NCI-H2107 treated with DMSO at 0.1 percent for 48 hours (cell line): ENCODE results near the gene LRRK1.

Experiments used
- DNase-seq: peaks from one replicate; lab custom pipeline; 2025; ENCODE audit not compliant: unreplicated experiment; lab: John Stamatoyannopoulos, UW

The LRRK1 gene

DNA sequence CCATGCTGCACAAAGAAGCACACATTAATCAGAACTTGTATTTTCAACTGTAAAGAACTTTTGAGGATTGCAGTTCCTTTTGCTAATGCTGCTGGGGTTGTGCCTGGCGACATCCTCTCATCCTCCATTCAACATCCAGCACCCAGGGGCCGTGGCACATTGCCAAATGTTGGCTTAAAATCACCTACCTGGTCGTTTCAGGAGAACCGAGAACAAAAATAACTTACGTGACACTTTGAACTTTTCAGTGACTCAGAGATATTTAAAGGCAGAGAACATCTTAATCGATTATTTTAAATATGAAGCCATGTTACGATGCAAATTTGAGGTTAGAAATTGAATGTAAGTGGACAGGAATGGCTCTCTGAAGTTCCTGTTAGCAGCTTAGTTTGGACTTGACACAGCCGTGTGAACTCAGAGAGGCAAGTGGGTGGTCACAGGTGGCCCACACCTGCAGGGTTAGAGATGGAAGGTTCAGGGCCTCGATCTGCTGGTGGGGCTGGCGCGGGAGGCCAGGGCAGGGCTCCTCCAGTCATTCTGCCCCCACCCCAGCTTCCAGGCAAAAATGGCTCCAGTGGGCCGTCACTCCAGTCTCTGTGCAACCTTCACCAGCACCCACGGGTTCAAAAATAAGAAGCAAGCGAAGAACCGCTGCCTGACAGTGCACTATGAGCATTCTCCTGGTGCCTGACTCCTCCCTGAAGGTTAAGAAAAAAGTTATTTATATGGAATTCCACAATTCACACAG is 12.2 kb downstream of the LRRK1 start:
- no peak for DNase-seq

DNA sequence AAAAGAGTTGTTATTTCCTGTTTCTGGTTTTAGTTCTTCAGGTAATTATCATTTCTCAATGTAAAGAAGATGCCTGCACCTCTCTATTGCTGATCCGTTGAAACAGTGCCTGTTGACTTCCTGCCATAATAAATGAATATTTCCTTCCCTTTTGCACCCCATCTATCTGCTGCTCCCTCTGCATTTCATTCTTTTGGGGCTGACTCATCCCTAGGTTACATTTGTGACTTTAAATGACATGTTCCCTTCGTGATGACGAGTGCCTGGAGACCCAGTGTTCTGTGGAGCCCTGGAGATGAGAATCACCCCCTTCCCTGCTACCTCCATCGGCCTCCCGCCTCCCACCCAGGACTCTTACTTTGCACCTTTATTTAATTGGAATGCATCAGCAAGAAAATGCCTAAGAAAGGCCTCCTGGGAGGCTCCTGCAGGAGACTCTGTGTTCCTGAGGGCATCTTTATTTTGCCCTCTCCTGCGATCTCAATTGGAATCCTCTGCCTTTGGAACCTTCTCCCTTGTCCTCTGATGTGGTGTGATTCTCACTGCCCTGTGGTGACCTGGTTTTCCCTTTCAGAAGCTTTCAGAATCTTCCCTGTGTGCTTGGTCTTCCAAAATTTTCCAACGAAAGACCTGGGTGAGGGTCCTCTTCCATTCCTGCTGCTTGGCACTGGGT is 13.7 kb downstream of the LRRK1 start:
- DNase-seq = no peak

DNA sequence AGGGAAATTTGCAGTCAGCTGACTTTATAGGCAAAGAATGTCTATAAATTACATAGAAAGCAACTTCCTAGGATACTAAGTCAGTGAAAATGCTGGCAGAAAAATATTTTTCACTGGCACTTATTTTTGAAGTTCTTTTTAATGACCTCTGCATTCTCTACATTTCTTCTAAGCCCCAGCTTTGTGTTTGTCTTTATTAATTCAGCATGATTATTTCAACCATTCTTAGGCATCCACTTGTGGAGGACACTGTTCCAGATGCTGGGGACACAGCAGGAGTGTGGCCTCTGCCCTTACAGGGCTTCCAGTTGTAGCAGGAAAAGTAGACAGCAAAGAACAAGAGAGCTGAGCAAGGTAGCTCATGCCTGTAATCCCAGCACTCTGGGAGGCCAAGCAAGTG is 15.0 kb downstream of the LRRK1 start:
- DNase-seq = no peak

DNA sequence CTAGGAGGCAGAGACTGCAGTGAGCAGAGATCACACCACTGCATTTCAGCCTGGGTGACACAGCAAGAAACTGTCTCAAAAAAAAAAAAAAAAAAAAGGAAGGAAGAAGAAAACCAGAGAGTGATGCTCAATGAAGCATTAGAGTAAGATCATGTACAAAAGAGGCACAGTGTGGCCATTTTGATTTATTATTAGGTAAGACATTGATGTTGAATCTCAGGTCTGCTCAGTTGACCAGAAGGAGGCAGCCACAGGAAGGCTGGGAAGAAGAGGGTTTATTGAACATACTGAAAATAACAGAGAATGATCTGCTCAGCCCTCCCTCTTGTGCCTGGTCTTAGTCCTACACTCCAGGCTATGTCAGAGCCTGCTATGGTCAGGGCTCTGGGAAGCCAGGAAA is 15.6 kb downstream of the LRRK1 start:
- no peak for DNase-seq

DNA sequence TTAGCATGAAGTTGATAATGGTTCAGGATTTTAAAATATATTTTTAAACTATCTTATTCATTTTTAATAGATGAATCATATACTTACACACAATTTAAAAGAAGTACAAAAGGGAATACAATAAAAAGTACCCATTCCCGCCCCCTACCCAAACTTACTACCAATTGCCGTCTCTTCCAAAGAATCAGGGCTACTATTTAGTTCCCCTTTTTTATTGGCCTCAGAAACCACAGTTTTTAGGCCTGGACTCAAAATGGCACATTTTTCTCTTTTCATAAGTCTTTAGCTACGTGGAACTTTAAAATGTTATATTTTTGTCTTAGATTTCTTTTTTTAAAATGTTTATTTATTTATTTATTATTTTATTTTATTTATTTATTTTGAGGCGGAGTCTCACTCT is 18.0 kb downstream of the LRRK1 start:
- DNase-seq = no peak

DNA sequence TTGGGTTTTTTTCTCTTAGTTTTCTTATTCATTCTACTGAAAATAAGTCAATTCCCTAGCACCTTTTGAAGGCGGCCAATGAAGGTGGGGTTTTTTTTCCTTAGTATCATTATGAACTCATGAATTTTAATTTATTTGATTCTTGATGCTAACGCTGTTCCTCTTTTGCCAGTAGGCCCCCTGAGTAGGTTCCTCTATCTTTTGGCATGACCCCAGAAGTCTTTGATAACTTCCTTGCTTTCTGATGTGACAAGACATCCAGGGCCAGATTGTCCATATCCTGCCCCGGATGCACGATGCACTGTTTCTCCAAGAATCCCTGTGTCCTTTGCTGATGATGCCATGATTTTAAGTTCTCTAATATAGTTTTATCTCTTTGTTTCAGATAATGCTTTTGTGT is 20.6 kb downstream of the LRRK1 start:
- DNase-seq = no peak

DNA sequence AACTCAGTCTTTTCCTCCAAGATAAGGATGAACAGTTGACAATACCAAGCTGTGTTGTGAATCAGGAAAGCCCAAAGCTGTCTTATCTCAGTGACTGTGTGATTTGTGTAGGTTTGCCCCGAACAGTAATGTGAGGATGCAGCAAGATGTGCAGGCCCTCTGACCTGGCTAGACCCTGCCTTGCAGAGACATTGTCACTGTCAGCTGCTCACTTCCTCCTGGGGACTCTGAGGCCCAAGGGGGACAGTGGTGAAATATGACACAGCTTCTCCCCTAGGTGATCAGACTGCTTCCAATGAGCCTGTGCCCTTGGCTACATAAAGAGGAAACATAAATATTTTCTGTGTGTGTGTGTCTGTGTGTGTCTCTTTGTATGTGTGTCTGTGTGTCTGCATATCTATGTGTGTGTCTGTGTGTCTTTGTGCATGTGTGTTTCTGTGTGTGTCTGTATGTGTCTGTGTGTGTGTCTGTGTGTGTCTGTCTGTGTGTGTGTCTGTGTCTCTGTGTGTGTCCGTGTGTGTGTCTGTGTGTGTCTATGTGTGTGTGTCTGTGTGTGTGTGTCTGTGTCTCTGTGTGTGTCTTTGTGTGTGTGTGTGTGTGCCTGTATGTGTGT is 21.7 kb downstream of the LRRK1 start:
- DNase-seq = no peak

DNA sequence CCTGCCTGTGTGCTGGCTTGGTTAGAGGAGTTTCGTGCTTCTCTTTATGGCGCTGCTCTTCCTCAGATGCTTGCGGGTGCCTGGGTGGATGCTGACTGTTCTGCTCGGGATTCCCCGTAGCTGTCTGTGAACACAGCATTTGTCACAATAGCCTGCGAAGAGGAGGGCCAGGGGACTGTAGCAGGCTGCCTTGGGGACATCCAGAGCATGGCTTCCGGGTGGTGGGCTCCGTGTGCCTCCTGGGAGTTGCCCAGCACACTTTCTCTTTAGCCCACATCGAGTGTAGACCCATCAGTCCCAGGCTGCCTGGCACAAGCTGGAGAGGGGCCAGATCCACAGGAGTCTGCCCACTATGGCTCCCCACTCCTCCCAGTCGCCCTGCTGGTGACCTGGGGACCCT is 22.4 kb downstream of the LRRK1 start:
- DNase-seq = no peak

DNA sequence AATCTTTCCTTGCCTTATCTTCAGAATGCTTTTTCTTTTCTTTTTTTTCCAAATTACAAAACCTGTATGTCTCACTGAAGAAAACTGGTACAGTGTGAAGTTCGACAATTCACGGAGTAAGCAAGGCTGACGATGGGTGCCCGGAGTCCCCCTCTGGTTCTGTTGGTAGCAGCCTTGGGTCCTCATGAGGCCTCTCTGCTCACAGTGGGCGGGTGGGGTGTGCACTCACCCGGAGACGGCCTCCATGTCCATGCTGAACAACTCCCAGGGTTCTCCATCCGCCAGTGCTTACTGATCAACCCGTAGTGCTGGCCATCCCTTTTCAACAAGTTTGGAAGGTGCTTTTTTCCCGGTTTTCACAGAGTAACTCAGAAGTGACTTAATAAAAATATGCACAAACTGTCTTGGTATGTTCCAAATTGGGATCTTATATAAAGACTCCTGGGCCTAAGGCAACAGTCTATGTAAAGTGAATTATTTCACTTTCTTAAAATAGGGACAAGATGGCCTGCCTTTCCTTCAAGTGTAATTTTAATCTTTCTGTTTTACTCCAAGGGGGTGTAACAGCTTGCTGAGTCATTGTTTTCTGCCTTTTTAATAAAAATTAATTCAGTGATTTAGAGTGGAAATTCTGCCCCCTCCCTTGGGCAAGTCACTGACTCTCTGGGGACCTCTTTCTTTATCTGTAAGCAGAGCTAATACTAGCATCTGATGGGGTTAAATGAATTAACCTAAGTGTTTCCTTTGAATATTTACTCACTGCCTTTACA is 23.7 kb downstream of the LRRK1 start:
- no peak for DNase-seq

DNA sequence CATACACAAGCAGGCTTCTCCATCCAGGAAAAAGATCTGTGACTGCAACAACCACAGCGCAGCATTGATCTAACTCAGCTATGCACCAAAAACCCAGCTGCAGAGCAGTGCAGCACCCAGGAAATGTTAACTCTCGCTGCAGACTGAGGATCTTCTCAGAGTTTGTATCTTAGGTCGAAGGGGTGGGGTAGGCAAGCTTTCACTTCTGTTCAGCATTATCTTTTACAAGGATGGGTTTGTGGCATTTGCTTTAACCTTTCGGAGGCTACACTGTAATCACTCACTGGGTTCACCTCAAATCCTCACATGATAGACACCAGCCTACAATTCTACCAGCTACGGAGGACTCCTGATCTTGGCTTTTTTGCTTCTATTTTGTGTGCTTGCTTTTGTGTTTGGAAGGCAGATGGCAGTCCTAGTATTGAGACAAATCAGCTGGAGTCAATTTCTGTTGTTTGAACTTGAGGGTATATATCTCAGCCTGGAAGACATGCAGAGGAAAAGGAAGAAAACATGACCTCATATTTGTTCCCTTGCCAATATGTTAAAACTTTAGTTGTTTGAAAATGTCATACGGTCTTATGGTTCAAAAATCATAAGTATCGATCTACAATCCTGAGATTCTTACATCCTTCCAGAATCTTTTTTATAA is 25.2 kb downstream of the LRRK1 start:
- no peak for DNase-seq

DNA sequence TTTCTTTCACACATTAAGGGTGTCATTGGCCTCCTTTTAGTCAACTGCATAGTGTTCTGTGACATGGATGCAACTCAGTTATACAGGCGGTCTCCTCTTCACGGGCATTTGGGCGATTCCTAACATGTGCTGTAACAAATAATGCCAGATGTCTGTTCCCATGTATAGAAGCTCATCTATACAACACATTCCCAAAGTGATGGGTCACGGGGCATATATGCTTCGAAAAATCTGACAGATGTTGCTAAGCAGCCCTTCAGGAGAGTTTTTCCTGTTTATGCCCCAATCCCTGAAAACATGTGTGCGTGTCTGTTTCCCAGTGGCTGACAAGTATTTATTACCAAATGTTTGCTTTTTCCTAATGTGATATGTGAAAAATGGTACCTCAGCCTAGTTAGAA is 25.8 kb downstream of the LRRK1 start:
- DNase-seq = no peak

DNA sequence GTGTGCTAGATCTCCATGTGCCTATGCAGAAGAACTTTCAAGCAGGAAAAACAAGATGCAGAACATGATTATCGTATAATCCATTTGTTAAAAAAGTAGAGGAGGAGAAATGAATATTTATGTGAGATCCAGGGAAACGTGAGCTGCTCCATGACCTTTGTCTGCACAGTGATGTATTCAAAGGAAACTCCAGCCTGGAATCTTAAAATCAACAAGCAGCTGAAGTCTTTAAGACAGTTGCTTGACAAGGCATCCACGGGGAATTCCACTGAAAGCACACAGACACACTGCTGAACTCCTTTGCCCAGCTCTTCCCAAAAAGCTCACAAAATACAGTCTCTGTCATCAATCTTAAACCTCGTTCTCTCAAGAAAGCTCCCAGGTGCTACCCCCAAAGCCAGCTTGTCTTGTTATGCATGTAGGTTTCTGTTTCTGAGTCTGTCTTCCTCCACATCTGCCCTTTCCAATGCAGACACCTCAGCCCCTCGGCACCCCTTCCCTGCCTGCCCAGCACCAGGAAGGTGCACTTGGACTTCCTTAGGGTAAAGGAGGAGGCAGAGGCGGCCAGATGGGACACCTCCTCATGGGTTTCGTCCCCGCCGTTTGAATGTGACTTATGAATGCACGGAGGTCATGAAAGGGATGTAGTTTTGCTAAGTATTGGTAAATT is 28.7 kb downstream of the LRRK1 start:
- DNase-seq = no peak

DNA sequence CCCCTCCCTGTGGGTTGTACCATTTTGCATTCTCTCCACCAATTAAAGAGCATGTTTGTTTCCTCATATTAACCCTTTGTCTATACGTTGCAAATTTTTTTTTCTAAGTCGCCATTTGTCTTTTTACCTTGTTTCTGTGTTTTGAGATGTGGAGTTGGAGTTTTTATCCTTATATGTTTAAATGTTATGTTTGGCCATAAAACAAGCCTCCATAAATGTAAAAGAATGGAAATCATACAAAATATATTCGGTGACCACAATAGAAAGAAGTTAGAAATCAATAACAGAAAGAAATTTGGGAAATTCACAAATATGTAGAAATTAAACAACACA is 29.2 kb downstream of the LRRK1 start:
- no peak for DNase-seq

DNA sequence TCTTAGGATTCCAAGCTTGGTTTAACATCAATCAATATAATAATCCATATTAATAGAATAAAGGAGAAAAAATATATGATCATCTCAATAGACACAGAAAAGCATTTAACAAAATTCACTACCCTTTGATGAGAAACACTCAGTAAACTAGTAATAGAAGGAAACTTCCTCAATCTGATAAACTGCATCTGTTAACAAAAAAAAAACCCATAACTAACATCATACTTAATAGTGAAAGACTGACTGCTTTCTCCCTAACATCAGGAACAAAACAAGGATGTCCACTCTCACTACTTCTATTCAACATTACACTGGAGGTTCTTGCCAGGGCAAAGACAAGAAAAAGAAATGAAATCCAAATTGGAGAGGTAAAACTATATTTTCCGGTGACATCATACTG is 30.5 kb downstream of the LRRK1 start:
- no peak for DNase-seq

DNA sequence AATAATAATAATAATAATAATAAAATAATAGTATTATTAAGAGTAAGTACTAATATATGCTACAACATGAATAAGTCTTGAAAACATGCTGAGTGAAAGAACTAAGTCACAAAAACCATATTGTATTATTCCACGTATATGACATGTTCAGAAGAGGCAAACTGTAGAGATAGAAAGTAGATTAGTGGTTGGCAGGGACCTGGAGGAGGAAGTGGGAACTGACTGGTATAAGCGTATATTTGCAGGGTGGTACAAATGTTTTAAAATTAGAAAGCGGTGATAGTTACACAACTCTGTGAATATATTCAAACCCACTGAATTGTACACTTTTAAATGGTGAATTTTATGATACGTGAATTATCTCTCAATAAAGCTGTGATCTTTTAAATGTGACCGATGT is 32.8 kb downstream of the LRRK1 start:
- DNase-seq = no peak

DNA sequence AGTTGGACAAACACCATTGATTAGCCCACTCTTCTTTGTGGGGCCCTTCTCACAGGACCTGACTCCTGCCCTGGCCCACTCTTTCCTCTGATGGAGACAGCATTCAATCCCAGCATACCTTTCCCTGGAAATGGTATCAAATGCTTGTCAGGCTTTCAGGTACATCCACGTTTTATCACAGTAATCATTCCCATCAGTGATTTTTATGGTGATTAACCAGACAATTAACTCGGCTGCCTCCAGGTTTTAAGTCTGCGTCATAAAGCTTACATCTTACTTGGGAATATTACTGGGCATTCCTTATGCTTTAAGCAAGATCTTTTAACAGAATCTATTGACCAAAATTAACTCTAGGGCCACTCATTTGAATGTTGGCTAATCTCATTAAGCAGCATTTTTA is 33.4 kb downstream of the LRRK1 start:
- DNase-seq = no peak

DNA sequence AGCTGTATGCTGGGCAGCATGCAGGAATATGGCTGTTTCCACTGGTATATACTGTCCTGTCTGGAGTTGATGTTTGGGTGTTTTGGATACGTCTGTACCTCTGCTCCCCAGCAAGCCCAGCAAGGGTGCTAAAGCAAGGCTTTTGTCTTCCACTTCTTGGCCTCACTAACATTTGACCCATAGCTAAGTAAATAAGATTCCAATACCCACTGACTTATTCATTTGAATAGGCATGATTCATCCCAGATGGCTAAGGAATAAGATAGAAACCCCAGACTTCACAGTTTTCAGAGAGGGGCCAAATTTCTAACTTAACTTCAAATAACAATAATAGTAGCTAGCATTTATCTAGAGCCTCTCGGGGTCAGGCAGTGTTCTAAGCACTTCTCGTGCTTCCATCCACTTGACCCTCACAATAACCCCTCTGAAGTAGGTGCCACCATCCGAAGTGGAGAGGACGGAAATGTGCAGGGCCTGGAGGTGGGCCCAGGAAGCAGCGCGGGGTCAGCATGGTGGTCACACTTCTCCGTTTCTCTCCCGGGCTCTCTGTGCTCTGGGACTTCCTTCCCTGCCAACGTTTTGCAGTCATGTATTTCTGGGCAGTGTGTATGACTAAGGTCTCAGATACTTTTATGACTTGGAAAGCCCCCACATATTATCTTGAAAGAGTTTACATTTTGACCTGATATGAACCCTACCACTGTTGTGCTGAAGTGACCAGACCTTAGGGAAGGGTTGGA is 39.3 kb downstream of the LRRK1 start:
- DNase-seq = no peak

DNA sequence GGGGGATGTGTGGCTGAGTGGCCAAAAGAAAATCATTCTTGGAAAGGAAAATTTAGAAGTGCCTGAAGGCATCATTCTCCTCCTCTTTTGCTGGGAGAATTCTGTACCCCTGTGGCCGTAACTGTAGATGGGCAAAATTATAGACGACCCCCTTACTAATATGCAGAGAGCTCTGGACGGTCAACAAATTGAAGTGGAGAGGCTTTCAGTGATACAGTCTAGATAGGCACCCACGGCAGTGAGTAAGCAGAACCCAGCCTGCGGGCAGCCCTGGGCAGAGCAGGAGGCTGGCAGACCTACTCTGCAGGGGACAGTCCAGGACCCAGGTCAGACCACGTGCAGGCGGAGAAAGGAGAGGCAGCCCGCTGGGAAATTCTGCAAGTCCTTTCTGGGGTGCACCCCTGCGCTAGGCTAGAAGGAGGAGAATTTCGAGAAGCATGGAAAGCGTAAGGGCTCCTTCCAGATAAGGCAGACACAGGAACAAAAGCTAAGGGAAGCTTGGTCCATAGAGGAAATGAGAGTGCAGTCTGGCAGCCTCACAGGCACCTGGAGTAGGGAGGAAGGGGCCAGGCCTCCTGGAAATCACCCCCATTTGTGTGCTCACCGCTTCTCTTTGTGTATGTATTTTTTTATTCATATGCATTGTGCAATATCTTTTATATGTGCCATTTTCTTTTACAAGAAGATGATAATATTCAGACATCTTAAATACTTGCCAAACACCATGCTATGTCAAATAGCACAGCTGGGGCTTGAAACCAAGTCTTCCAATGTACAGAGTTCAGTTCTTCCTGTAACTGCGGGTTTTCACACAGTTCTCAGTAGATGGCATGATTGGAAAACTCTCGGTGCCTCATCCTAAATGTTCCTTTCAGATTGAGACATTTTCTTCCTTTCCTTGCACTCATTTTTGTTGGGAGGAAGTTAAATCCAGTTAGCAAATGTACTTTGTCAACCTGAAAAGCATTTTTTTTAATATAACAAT is 40.2 kb downstream of the LRRK1 start:
- no peak for DNase-seq

DNA sequence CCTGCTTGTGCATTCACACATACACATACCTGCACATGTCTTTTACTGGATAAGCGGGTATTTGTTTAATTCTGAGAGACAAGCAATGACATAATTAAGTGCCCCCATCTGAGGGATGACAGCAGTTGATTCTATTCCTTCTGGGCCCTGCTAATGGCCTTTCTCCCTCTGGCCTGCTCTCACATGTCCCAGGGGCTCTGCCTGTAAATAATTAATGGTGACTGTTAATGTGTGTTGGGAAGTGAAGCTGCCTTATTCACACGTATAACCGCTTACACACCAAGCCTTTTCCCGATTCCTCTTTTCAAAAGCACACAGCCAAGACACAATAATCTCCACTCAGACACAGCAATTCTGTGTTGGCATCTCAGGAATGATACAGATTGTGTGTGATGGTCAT is 47.8 kb downstream of the LRRK1 start:
- no peak for DNase-seq
